Measurements from ENCODE around the gene CSF3. TPM values are rescaled to one million over a fixed set of nuclear protein-coding genes. Genes with fewer than 3 reads are reported as not detected.

The CSF3 gene
- total and polyA plus RNA-seq, 2 of the 13 experiments (the other 11 are each of a cell fraction or from before 2014, with no cell fraction given): 0.09 TPM; not detected in 1

DNA sequence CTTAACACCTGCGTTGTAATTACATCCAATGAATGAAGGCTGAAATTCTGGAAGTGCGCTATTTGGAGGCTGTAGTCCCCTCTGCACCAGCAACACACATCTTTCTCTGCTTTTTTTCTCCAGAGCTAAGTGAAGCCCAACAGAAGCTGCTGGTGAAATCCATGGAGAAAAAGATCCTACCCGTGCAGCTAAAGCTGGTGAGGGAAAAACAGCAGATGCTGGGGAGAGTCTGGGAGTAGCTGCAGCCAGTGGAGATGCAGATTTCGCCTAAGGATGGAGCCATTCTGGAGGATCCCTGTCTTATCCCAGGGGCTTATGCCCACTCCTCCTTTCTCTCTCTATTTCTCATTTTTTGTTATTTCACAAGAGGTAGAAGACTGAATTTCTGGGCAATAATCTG is 39.4 kb upstream of the CSF3 start (continued):
- TF ChIP-seq, protein P1, sequence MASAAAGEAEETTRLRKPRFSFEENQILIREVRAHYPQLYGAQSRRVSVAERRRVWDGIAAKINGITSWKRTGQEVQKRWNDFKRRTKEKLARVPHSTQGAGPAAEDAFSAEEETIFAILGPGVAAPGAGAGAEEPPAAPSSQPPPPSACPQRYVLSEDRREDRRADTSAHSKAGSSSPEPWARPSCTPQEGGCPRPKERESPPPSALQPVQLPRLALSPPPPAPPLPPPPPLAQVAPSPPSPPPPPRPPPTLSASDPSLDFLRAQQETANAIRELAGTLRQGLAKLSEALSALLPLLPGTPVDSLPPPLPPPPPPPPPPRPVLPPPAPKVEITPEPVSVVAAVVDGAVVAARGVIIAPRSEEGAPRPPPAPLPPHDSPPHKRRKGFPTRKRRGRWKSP (CRISPR knock-in tag; IDR thresholded peaks at IDR 0.05): no peak
- TF ChIP-seq, protein P2, sequence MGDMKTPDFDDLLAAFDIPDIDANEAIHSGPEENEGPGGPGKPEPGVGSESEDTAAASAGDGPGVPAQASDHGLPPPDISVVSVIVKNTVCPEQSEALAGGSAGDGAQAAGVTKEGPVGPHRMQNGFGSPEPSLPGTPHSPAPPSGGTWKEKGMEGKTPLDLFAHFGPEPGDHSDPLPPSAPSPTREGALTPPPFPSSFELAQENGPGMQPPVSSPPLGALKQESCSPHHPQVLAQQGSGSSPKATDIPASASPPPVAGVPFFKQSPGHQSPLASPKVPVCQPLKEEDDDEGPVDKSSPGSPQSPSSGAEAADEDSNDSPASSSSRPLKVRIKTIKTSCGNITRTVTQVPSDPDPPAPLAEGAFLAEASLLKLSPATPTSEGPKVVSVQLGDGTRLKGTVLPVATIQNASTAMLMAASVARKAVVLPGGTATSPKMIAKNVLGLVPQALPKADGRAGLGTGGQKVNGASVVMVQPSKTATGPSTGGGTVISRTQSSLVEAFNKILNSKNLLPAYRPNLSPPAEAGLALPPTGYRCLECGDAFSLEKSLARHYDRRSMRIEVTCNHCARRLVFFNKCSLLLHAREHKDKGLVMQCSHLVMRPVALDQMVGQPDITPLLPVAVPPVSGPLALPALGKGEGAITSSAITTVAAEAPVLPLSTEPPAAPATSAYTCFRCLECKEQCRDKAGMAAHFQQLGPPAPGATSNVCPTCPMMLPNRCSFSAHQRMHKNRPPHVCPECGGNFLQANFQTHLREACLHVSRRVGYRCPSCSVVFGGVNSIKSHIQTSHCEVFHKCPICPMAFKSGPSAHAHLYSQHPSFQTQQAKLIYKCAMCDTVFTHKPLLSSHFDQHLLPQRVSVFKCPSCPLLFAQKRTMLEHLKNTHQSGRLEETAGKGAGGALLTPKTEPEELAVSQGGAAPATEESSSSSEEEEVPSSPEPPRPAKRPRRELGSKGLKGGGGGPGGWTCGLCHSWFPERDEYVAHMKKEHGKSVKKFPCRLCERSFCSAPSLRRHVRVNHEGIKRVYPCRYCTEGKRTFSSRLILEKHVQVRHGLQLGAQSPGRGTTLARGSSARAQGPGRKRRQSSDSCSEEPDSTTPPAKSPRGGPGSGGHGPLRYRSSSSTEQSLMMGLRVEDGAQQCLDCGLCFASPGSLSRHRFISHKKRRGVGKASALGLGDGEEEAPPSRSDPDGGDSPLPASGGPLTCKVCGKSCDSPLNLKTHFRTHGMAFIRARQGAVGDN (CRISPR knock-in tag; IDR thresholded peaks at IDR 0.05): no peak
- no peak for TF ChIP-seq PHF8 (CRISPR knock-in tag; IDR thresholded peaks at IDR 0.05)
- TF ChIP-seq, protein P3, sequence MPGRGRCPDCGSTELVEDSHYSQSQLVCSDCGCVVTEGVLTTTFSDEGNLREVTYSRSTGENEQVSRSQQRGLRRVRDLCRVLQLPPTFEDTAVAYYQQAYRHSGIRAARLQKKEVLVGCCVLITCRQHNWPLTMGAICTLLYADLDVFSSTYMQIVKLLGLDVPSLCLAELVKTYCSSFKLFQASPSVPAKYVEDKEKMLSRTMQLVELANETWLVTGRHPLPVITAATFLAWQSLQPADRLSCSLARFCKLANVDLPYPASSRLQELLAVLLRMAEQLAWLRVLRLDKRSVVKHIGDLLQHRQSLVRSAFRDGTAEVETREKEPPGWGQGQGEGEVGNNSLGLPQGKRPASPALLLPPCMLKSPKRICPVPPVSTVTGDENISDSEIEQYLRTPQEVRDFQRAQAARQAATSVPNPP (CRISPR knock-in tag; IDR thresholded peaks at IDR 0.05): no peak
- TF ChIP-seq, protein P4, sequence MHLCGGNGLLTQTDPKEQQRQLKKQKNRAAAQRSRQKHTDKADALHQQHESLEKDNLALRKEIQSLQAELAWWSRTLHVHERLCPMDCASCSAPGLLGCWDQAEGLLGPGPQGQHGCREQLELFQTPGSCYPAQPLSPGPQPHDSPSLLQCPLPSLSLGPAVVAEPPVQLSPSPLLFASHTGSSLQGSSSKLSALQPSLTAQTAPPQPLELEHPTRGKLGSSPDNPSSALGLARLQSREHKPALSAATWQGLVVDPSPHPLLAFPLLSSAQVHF (CRISPR knock-in tag; IDR thresholded peaks at IDR 0.05): no peak
- TF ChIP-seq SIX1 (CRISPR knock-in tag; IDR thresholded peaks at IDR 0.05; ENCODE audit: borderline replicate concordance): no peak
- no peak for TF ChIP-seq CEBPB (IDR thresholded peaks at IDR 0.05; ENCODE audit: borderline replicate concordance, low read depth, low read length)

Data from HepG2 (cell line).